H1 (cell line): Measurements from ENCODE around the gene GNG13. TPM values are rescaled to one million over a fixed set of nuclear protein-coding genes. Genes with fewer than 3 reads are reported as not detected.

Experiments
- CTCF ChIA-PET: fragments of 300-600 bp; sonication (Branson Sonifier 250); formaldehyde crosslinking; loops from one replicate; lab custom pipeline; 2021; ENCODE audit not compliant: partially characterized antibody; lab: Charles Lee
- POLR2A ChIA-PET: fragments of 300-600 bp; sonication (Branson Sonifier 250); formaldehyde crosslinking; loops from one replicate; lab custom pipeline; 2021; ENCODE audit warnings: inconsistent platforms; ENCODE audit not compliant: partially characterized antibody; lab: Charles Lee
- DNase-seq, 2 experiments: peaks; one replicate each; pipeline versions ENCODE4 v3.0.0 to v3.0.0-alpha.2; 2010 to 2022; ENCODE audit warnings: low spot score in 2 of 2, low read depth in 1 of 2, mixed read lengths in 1 of 2
- FAIRE-seq: peaks from 2 replicates; lab custom pipeline; 2011; peaks lifted over from hg19 to GRCh38; lab: Jason Lieb, UNC
- H2AFZ ChIP-seq: 2 replicates; pipeline ENCODE4 v1.8.1; 2012; ENCODE audit warnings: low read length, inconsistent platforms
- H2AK5ac ChIP-seq: 2 replicates; pipeline ENCODE4 v1.6.1; 2013; ENCODE audit warnings: low read depth, low read length
- H2BK120ac ChIP-seq: replicated peaks from 2 replicates; pipeline ENCODE3; 2013; ENCODE audit warnings: low read depth, low read length, inconsistent platforms
- H2BK12ac ChIP-seq: 2 replicates; pipeline ENCODE4 v1.6.1; 2013; ENCODE audit warnings: low read depth, low read length
- H2BK15ac ChIP-seq: 2 replicates; pipeline ENCODE4 v1.6.1; 2013; ENCODE audit warnings: low read length
- H2BK20ac ChIP-seq: 2 replicates; pipeline ENCODE4 v1.6.1; 2013; ENCODE audit warnings: low read length
- H2BK5ac ChIP-seq: 2 replicates; pipeline ENCODE4 v1.6.1; 2013; ENCODE audit warnings: low read depth, low read length
- H3K14ac ChIP-seq: 2 replicates; pipeline ENCODE4 v1.6.1; 2013; ENCODE audit warnings: inconsistent platforms; ENCODE audit not compliant: insufficient read length
- H3K18ac ChIP-seq: 2 replicates; pipeline ENCODE4 v1.6.1; 2013; ENCODE audit warnings: low read length; ENCODE audit errors: extremely low read depth
- H3K23ac ChIP-seq: 2 replicates; pipeline ENCODE4 v1.6.1; 2013; ENCODE audit warnings: inconsistent platforms; ENCODE audit not compliant: insufficient read length
- H3K23me2 ChIP-seq: 2 replicates; pipeline ENCODE4 v1.6.1; 2013; ENCODE audit warnings: low read depth, low read length
- H3K27ac ChIP-seq: 2 replicates; pipeline ENCODE4 v1.6.1; 2011; ENCODE audit warnings: low read depth, low read length, inconsistent platforms
- H3K27me3 ChIP-seq, 4 experiments: replicated peaks in 1 of 4; 1 replicate in 1 of 4; 2 replicates in 3 of 4; pipeline versions ENCODE4 v1.6.1 to v1.8.1; 2011 to 2013; ENCODE audit warnings: low read length in 3 of 4, mild to moderate bottlenecking in 3 of 4, inconsistent platforms in 2 of 4, mixed read lengths in 2 of 4, moderate library complexity in 1 of 4; ENCODE audit not compliant: control insufficient read depth in 3 of 4, insufficient read depth in 3 of 4; ENCODE audit errors: extremely low read depth in 1 of 4
- H3K36me3 ChIP-seq, 4 experiments: 2 replicates each; pipeline versions ENCODE4 v1.6.1 to v1.8.1; 2011 to 2013; ENCODE audit warnings: mild to moderate bottlenecking in 4 of 4, low read length in 3 of 4, moderate library complexity in 2 of 4, control low read depth in 1 of 4, inconsistent platforms in 1 of 4; ENCODE audit not compliant: insufficient read depth in 4 of 4, control insufficient read depth in 2 of 4
- H3K4ac ChIP-seq: replicated peaks from 2 replicates; pipeline ENCODE3; 2013; ENCODE audit warnings: low read length, low read depth, mixed read lengths, inconsistent platforms; ENCODE audit not compliant: insufficient read length
- H3K4me1 ChIP-seq, 4 experiments: replicated peaks in 1 of 4; 1 replicate in 1 of 4; 2 replicates in 3 of 4; pipeline versions ENCODE4 v1.6.1 to v1.8.1; 2011 to 2013; ENCODE audit warnings: low read length in 3 of 4, inconsistent platforms in 2 of 4, mixed read lengths in 1 of 4; ENCODE audit not compliant: insufficient read depth in 4 of 4, control insufficient read depth in 3 of 4
- H3K4me2 ChIP-seq, 2 experiments: 2 replicates each; pipeline versions ENCODE4 v1.6.1 to v1.8.1; 2011 to 2013; ENCODE audit warnings: low read depth in 2 of 2, low read length in 2 of 2, control low read depth in 1 of 2, inconsistent platforms in 1 of 2, mild to moderate bottlenecking in 1 of 2; ENCODE audit not compliant: insufficient read depth in 1 of 2
- H3K4me3 ChIP-seq, 4 experiments: fragments of 200-600, 300-600 bp in 1 of 4; sonication (generic), shearing (Covaris generic), sonication (Bioruptor Twin) in 1 of 4; 2 replicates each; pipeline versions ENCODE4 v1.5.1 to v1.8.1; 2011 to 2016; ENCODE audit warnings: low read length in 4 of 4, low read depth in 3 of 4, control low read depth in 2 of 4, inconsistent platforms in 2 of 4, mild to moderate bottlenecking in 2 of 4, mixed read lengths in 1 of 4, moderate library complexity in 1 of 4; ENCODE audit not compliant: insufficient read depth in 2 of 4; ENCODE audit errors: extremely low read depth in 1 of 4
- H3K56ac ChIP-seq: replicated peaks from 2 replicates; pipeline ENCODE3; 2013; ENCODE audit warnings: low read depth, mild to moderate bottlenecking, mixed read lengths, low read length, inconsistent platforms; ENCODE audit not compliant: insufficient read length
- H3K79me1 ChIP-seq: 2 replicates; pipeline ENCODE4 v1.6.1; 2013; ENCODE audit warnings: low read depth, low read length, control low read depth
- H3K79me2 ChIP-seq, 2 experiments: 2 replicates each; pipeline versions ENCODE4 v1.6.1 to v1.8.1; 2012 to 2013; ENCODE audit warnings: low read length in 2 of 2, mild to moderate bottlenecking in 2 of 2, inconsistent platforms in 1 of 2; ENCODE audit not compliant: insufficient read depth in 2 of 2, control insufficient read depth in 1 of 2
- H3K9ac ChIP-seq, 4 experiments: replicated peaks in 1 of 4; 1 replicate in 1 of 4; 2 replicates in 3 of 4; pipeline versions ENCODE4 v1.6.1 to v1.8.1; 2011 to 2013; ENCODE audit warnings: low read depth in 3 of 4, low read length in 3 of 4, control low read depth in 2 of 4, mild to moderate bottlenecking in 2 of 4, moderate library complexity in 2 of 4, inconsistent platforms in 1 of 4; ENCODE audit errors: extremely low read depth in 1 of 4
- H3K9me3 ChIP-seq, 2 experiments: 2 replicates each; pipeline versions ENCODE4 v1.6.1 to v1.8.1; 2012 to 2013; ENCODE audit warnings: mild to moderate bottlenecking in 2 of 2, moderate library complexity in 2 of 2, control low read depth in 1 of 2, inconsistent platforms in 1 of 2, low read depth in 1 of 2, low read length in 1 of 2, mixed read lengths in 1 of 2; ENCODE audit not compliant: insufficient read depth in 2 of 2
- H4K20me1 ChIP-seq, 2 experiments: replicated peaks in 1 of 2; 2 replicates each; pipeline versions ENCODE3 to v1.8.1; 2011 to 2013; ENCODE audit warnings: inconsistent platforms in 2 of 2, low read length in 2 of 2, mild to moderate bottlenecking in 1 of 2; ENCODE audit not compliant: insufficient read depth in 2 of 2, control insufficient read depth in 1 of 2
- H4K5ac ChIP-seq: 2 replicates; pipeline ENCODE4 v1.6.1; 2013; ENCODE audit warnings: low read length, low read depth, mixed read lengths, inconsistent platforms; ENCODE audit not compliant: insufficient read length
- H4K8ac ChIP-seq: 2 replicates; pipeline ENCODE4 v1.8.0; 2013; ENCODE audit warnings: mild to moderate bottlenecking, moderate library complexity, low read length, inconsistent platforms; ENCODE audit not compliant: insufficient read depth; ENCODE audit errors: extremely low read depth
- H4K91ac ChIP-seq: replicated peaks from 2 replicates; pipeline ENCODE3; 2013; ENCODE audit warnings: low read length, mixed read lengths, inconsistent platforms; ENCODE audit not compliant: insufficient read length
- BCL11A ChIP-seq, 2 experiments: IDR thresholded peaks; one replicate each; pipeline ENCODE4 v1.6.1; 2011; ENCODE audit warnings: low read depth in 2 of 2, low read length in 2 of 2, mild to moderate bottlenecking in 2 of 2
- CBX8 ChIP-seq: fragments of 300-800, 300-1000 bp; sonication (generic); IDR thresholded peaks from 2 replicates; pipeline ENCODE4 v1.7.1; 2016; ENCODE audit warnings: low read depth, low read length, borderline replicate concordance
- CHD2 ChIP-seq: IDR thresholded peaks from 2 replicates; pipeline ENCODE4 v1.6.1; 2012; ENCODE audit warnings: low read length, improper control_type of control experiment
- EZH2 ChIP-seq: fragments of 200-600 bp; sonication (generic); IDR thresholded peaks from 2 replicates; pipeline ENCODE4 v1.7.1; 2012; ENCODE audit warnings: low read depth, mild to moderate bottlenecking, moderate library complexity, low read length, inconsistent platforms; ENCODE audit not compliant: severe bottlenecking
- GTF2F1 ChIP-seq: IDR thresholded peaks from 2 replicates; pipeline ENCODE4 v1.6.1; 2012; ENCODE audit warnings: low read depth, low read length, improper control_type of control experiment, borderline replicate concordance
- RBBP5 ChIP-seq: IDR thresholded peaks from 2 replicates; pipeline ENCODE4 v1.7.1; 2012; ENCODE audit warnings: low read depth, mild to moderate bottlenecking, inconsistent platforms, low read length, moderate library complexity, borderline replicate concordance
- SIX5 ChIP-seq: IDR thresholded peaks from 2 replicates; pipeline ENCODE4 v1.6.1; 2011; ENCODE audit warnings: mild to moderate bottlenecking, low read depth, low read length
- TCF12 ChIP-seq: IDR thresholded peaks from 2 replicates; pipeline ENCODE4 v1.6.1; 2011; ENCODE audit warnings: low read depth, mild to moderate bottlenecking, low read length
- TEAD4 ChIP-seq: IDR thresholded peaks from 2 replicates; pipeline ENCODE4 v1.6.1; 2012; ENCODE audit warnings: low read depth, low read length, inconsistent platforms, mixed read lengths
- WGBS, 2 experiments: shearing (Covaris generic) in 1 of 2; methylation state at CpG; one replicate each; pipeline versions ENCODE4 v1.1.6 to v1.1.7; 2013 to 2015; ENCODE audit warnings: low lambda C conversion rate in 2 of 2, mixed read lengths in 2 of 2, inconsistent platforms in 1 of 2, low coverage in 1 of 2, missing lambda C conversion rate in 1 of 2; ENCODE audit not compliant: insufficient replicate concordance in 2 of 2, insufficient coverage in 1 of 2, insufficient read length in 1 of 2; ENCODE audit errors: extremely low coverage in 1 of 2, missing lambda C conversion rate in 1 of 2; 5-methylcytosine and 5-hydroxymethylcytosine counted together
- polyA plus RNA-seq, 7 experiments: library from polyadenylated mRNA; depleted of rRNA in 3 of 7; stranded (reverse) in 5 of 7; unstranded in 2 of 7; fragments of >200 nt in 5 of 7; fragments of 200-250 nt in 2 of 7; gene quantifications; 1 replicate in 5 of 7; 2 replicates in 1 of 7; 4 replicates in 1 of 7; pipeline versions ENCODE4 v1.2.1 to v1.2.3, GENCODE V29; 2011 to 2013; ENCODE audit warnings: missing spikeins in 2 of 7, mixed read lengths in 2 of 7
- total RNA-seq: library from RNA; stranded (reverse); fragmentation: NEBNext Ultra II Directional; extraction: Animal tissue kit (Norgen Biotek cat#: 25700); gene quantifications from 2 replicates; pipeline ENCODE4 v1.2.1, GENCODE V29; 2021
- TF ChIP-seq, protein P1 (sequence below): IDR thresholded peaks from 2 replicates; pipeline ENCODE4 v1.6.1; 2011; ENCODE audit warnings: low read depth, mild to moderate bottlenecking, low read length; ENCODE audit not compliant: insufficient read depth
- TF ChIP-seq, protein P2 (sequence below): IDR thresholded peaks from 2 replicates; pipeline ENCODE4 v1.6.1; 2011; ENCODE audit warnings: low read length, improper control_type of control experiment

GNG13 gene
- total and polyA plus RNA-seq, 2 of the 8 experiments (the other 6 are each of a cell fraction or from before 2014, with no cell fraction given), result not detected

- Histone ChIP-seq H3K18ac (no peak overlapping the region), H3K4ac (no peak overlapping the region), H3K23ac (no peak overlapping the region), H3K9me3 (0 out of 4 replicates have a peak, but pooled peaks cover 0 to 3% of the 10 kb centered on the region in 2 experiments), H3K9ac (no peak overlapping the region), H3K27ac (no peak overlapping the region), H3K4me1 (peaks cover 0 to 2% (median 0%) of the 10 kb centered on the region in 4 experiments; a peak in 1 of 7 replicates), H2BK120ac (no peak overlapping the region), H2BK15ac (no peak overlapping the region), H2AFZ (no peak overlapping the region), H4K5ac (no peak overlapping the region), H4K20me1 (no peaks in the 10 kb centered on the region), H3K4me2 (no peak overlapping the region), H3K14ac (no peak overlapping the region), H4K8ac (no peak overlapping the region), H3K27me3 (no peaks in the 10 kb centered on the region), H2BK20ac (no peak overlapping the region), H2BK5ac (no peak overlapping the region), H2AK5ac (no peak overlapping the region), H3K56ac (no peak overlapping the region), H3K4me3 (no peak overlapping the region), H2BK12ac (no peak overlapping the region), H3K79me2 (no peaks in the 10 kb centered on the region), H3K79me1 (no peaks in the 10 kb centered on the region), H4K91ac (no peak overlapping the region), H3K36me3 (no peaks in the 10 kb centered on the region), H3K23me2 (no peaks in the 10 kb centered on the region)
- no peak for FAIRE-seq
- 89% methylated on average over 34 of the region's 34 CpGs; no CpG with 5 or more reads in 1 of the 2 experiments for WGBS, 2 experiments
- CTCF ChIA-PET, result interaction anchor here (1.0 to 5.0 kb wide), 5 partner anchors 11 to 33 kb away, joined by 3 to 38 read pairs (median 3); partner anchors contain the start of gene CCDC78
- POLR2A ChIA-PET, result interaction anchor here (0.7 to 1.0 kb wide), 3 partner anchors 10 to 25 kb away, joined by 3 read pairs; no protein-coding TSS in a partner anchor
- no peak for DNase-seq
- TF ChIP-seq BCL11A (IDR thresholded peaks at IDR 0.05; ENCODE audit: low read depth in 2 of 2, low read length in 2 of 2), result no peak
- TF ChIP-seq EZH2, result no peak
- TF ChIP-seq CBX8, result no peak
- TF ChIP-seq TCF12, result no peak
- TF ChIP-seq SIX5, result no peak
- TF ChIP-seq, protein P1, sequence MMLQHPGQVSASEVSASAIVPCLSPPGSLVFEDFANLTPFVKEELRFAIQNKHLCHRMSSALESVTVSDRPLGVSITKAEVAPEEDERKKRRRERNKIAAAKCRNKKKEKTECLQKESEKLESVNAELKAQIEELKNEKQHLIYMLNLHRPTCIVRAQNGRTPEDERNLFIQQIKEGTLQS, result no peak
- TF ChIP-seq RBBP5, result no peak
- no peak for TF ChIP-seq CHD2
- no peak for TF ChIP-seq TEAD4
- no peak for TF ChIP-seq GTF2F1
- TF ChIP-seq, protein P2, sequence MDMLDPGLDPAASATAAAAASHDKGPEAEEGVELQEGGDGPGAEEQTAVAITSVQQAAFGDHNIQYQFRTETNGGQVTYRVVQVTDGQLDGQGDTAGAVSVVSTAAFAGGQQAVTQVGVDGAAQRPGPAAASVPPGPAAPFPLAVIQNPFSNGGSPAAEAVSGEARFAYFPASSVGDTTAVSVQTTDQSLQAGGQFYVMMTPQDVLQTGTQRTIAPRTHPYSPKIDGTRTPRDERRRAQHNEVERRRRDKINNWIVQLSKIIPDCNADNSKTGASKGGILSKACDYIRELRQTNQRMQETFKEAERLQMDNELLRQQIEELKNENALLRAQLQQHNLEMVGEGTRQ, result no peak
Observed at GRCh38 chr16:759110-759910, 41.2 kb downstream of the GNG13 start.
